Fibroblast of villous mesenchyme (primary cell): ENCODE results near the gene TMEM121. TPM values are rescaled to one million over a fixed set of nuclear protein-coding genes. Genes with fewer than 3 reads are reported as not detected.

Experiments
- DNase-seq: peaks from one replicate; pipeline ENCODE4 v3.0.0-alpha.2; 2010; ENCODE audit warnings: low read depth
- H3K4me3 ChIP-seq: 2 replicates; pipeline ENCODE4 v1.5.1; 2011; ENCODE audit warnings: low read depth, mild to moderate bottlenecking, low read length
- CTCF ChIP-seq: IDR thresholded peaks from 2 replicates; pipeline ENCODE4 v1.5.1; 2012; ENCODE audit warnings: low read depth, mild to moderate bottlenecking, low read length; ENCODE audit not compliant: insufficient read depth
- total RNA-seq: library from RNA; depleted of rRNA; stranded (reverse); fragments of >200 nt; gene quantifications from 2 replicates; pipeline ENCODE4 v1.2.3, GENCODE V29; 2012

Gene TMEM121
- total RNA-seq, 1 donor: 5.2 TPM

DNA sequence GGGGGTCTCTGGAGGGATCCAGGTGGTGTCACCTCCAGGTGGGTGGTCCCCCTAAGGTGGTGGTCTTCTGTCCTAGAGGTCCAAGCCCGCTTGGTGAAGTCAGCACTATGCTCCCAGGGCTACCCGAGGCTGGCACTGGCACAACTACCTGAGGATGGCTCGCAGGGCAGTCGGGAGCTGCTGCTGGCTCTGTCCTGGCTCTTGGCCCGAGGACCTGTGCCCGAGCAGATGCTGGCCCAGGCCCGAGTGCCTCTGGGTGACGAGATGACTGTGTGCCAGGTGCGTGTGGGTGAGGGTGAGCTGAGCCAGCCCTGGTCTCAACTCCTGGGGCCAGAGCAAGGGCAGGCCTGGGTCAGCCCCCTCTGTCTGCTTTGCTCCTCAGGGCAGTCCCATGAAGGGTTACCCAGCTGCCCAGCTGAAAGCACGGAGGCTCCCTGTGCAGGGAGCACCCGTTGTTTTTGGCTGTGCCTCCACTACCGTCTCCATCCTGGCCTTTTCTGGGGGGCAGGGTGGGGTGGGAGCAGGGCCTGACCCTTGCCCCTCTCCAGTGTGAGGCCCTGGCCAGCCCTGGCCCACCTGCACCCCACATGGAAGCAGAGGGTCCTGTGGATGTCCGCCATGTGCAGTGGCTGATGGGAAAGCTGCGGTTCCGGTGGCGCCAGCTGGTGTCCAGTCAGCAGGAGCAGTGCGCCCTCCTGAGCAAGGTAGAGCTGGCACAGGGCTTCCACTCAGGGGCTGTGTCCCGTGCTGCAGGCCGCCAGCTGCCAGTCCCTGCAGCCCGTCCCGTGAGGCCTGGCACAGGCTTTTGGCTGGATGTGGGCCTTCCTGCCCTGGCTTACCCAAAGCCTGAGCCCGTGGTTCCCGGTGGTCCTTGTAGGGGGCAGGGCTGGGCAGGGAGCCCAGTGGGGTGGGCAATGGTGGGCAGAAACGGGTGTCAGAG lies 34.1 kb upstream of the TMEM121 start:
- DNase-seq: no peak
- TF ChIP-seq CTCF: no peak
- H3K4me3 ChIP-seq: no peak overlapping the region

- H3K4me3 ChIP-seq: no peak overlapping the region
- TF ChIP-seq CTCF: no peak
- no peak for DNase-seq
Measured at GRCh38 chr14:105492971-105493871, 33.2 kb upstream of the TMEM121 start.

- TF ChIP-seq CTCF: no peak
- H3K4me3 ChIP-seq: no peak overlapping the region
- no peak for DNase-seq
Measured at GRCh38 chr14:105493921-105494605, 32.3 kb upstream of the TMEM121 start.

DNA sequence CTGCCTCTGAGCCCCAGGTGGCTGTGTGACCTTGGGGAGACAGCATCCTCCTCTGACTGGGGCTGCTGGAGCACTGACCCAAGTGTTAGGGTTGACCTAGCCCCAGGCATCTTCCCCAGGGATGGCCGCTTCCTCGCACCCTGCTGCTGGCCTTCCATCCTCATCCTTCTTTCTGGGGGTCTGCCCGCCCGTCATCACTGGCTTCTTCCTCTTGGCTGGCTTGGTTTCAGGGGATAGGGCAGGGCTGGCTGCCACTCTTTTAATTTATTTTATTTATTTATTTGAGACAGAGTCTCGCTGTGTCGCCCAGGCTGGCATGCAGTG lies 31.8 kb upstream of the TMEM121 start:
- no peak overlapping the region for H3K4me3 ChIP-seq
- DNase-seq: no peak
- no peak for TF ChIP-seq CTCF

GRCh38 chr14:105495101-105495989 lies 31.0 kb upstream of the TMEM121 start:
- H3K4me3 ChIP-seq: no peak overlapping the region
- TF ChIP-seq CTCF: no peak
- no peak for DNase-seq
